Endothelial cell of umbilical vein (primary cell): ENCODE results near the gene GP9. TPM values are rescaled to one million over a fixed set of nuclear protein-coding genes. Genes with fewer than 3 reads are reported as not detected.
"Not testable (repeated sequence)": the region's sequence is repeated elsewhere in the genome, so short reads cannot be mapped to it uniquely, and the experiment has no call there.

Experiments used
- BruUV-seq: library from RNA; stranded (reverse); fragments of 400-500 nt; replicated peaks from 2 replicates; lab custom pipeline; 2021; lab: Mats Ljungman, UMichigan
- CTCF ChIA-PET: fragments of 300-600, 350-600 bp; sonication (Branson Sonifier 250); formaldehyde crosslinking; loops from one replicate; lab custom pipeline; 2021; ENCODE audit warnings: antibody characterized with exemption, inconsistent platforms; lab: Charles Lee
- POLR2A ChIA-PET: fragments of 300-600, 350-600 bp; sonication (Branson Sonifier 250); formaldehyde crosslinking; loops from one replicate; lab custom pipeline; 2021; ENCODE audit warnings: antibody characterized with exemption, inconsistent platforms; lab: Charles Lee
- DNase-seq: peaks from one replicate; pipeline ENCODE4 v3.0.0-alpha.2; 2011; ENCODE audit warnings: low read depth, low spot score
- FAIRE-seq: peaks from 2 replicates; lab custom pipeline; 2011; peaks lifted over from hg19 to GRCh38; lab: Jason Lieb, UNC
- H2AFZ ChIP-seq: 2 replicates; pipeline ENCODE4 v1.6.0; 2012; ENCODE audit warnings: low read depth, low read length, control low read depth, inconsistent platforms
- H3K27ac ChIP-seq: 2 replicates; pipeline ENCODE4 v1.5.1; 2011; ENCODE audit warnings: low read depth, mild to moderate bottlenecking, control low read depth, low read length, moderate library complexity; ENCODE audit not compliant: insufficient read depth
- H3K27me3 ChIP-seq, 2 experiments: 2 replicates each; pipeline versions ENCODE4 v1.6.0 to v1.6.1; 2011; ENCODE audit warnings: low read length in 2 of 2, mixed read lengths in 1 of 2; ENCODE audit not compliant: control insufficient read depth in 2 of 2, insufficient read depth in 2 of 2
- H3K36me3 ChIP-seq, 2 experiments: 2 replicates in 1 of 2; 3 replicates in 1 of 2; pipeline ENCODE4 v1.5.1; 2011; ENCODE audit warnings: low read length in 2 of 2, mild to moderate bottlenecking in 1 of 2, moderate library complexity in 1 of 2; ENCODE audit not compliant: control insufficient read depth in 2 of 2, insufficient read depth in 2 of 2; ENCODE audit errors: extremely low read depth in 1 of 2
- H3K4me1 ChIP-seq: 3 replicates; pipeline ENCODE4 v1.5.1; 2011; ENCODE audit warnings: mild to moderate bottlenecking, low read length; ENCODE audit not compliant: control insufficient read depth, insufficient read depth; ENCODE audit errors: extremely low read depth
- H3K4me2 ChIP-seq: 2 replicates; pipeline ENCODE4 v1.6.1; 2011; ENCODE audit warnings: low read length, control low read depth, mixed read lengths; ENCODE audit not compliant: insufficient read depth
- H3K4me3 ChIP-seq, 3 experiments: fragments of 200-600 bp in 1 of 3; sonication (generic), shearing (Covaris generic) in 1 of 3; replicated peaks in 1 of 3; 2 replicates each; pipeline ENCODE4 v1.5.1; 2011 to 2016; ENCODE audit warnings: control low read depth in 3 of 3, low read length in 3 of 3, mild to moderate bottlenecking in 2 of 3, inconsistent platforms in 1 of 3, low read depth in 1 of 3, moderate library complexity in 1 of 3; ENCODE audit not compliant: insufficient read depth in 1 of 3
- H3K79me2 ChIP-seq: 2 replicates; pipeline ENCODE4 v1.6.0; 2012; ENCODE audit warnings: low read length, inconsistent platforms; ENCODE audit not compliant: control insufficient read depth, insufficient read depth
- H3K9ac ChIP-seq: replicated peaks from 2 replicates; pipeline ENCODE3; 2011; ENCODE audit warnings: low read length, control low read depth; ENCODE audit not compliant: insufficient read depth; ENCODE audit errors: extremely low read depth
- H3K9me1 ChIP-seq: replicated peaks from 3 replicates; pipeline ENCODE4 v1.6.0; 2011; ENCODE audit warnings: mild to moderate bottlenecking, low read length; ENCODE audit not compliant: control insufficient read depth, insufficient read depth; ENCODE audit errors: extremely low read depth
- H3K9me3 ChIP-seq: replicated peaks from 2 replicates; pipeline ENCODE4 v1.5.1; 2012; ENCODE audit warnings: low read length, inconsistent platforms; ENCODE audit not compliant: control insufficient read depth, insufficient read depth
- H4K20me1 ChIP-seq: replicated peaks from 2 replicates; pipeline ENCODE3; 2011; ENCODE audit warnings: mild to moderate bottlenecking, low read length; ENCODE audit not compliant: control insufficient read depth, insufficient read depth; ENCODE audit errors: extremely low read depth
- EZH2 ChIP-seq: IDR thresholded peaks from 2 replicates; pipeline ENCODE4 v1.6.1; 2012; ENCODE audit warnings: borderline replicate concordance, low read depth, mild to moderate bottlenecking, moderate library complexity, low read length, inconsistent platforms; ENCODE audit not compliant: severe bottlenecking
- FOS ChIP-seq: IDR thresholded peaks from 2 replicates; pipeline ENCODE4 v1.6.1; 2011; ENCODE audit warnings: mild to moderate bottlenecking, low read length, moderate library complexity, borderline replicate concordance; ENCODE audit not compliant: insufficient read depth
- GATA2 ChIP-seq: IDR thresholded peaks from 2 replicates; pipeline ENCODE4 v1.7.0; 2011; ENCODE audit warnings: low read depth, mild to moderate bottlenecking, moderate library complexity, mixed read lengths, low read length; ENCODE audit not compliant: insufficient read length, insufficient read depth
- JUN ChIP-seq: IDR thresholded peaks from 2 replicates; pipeline ENCODE4 v1.6.1; 2011; ENCODE audit warnings: borderline replicate concordance, low read depth; ENCODE audit not compliant: insufficient read length, insufficient read depth
- MYC ChIP-seq: IDR thresholded peaks from one replicate; pipeline ENCODE4 v1.6.1; 2011; ENCODE audit warnings: mild to moderate bottlenecking, low read depth, low read length
- POLR2A ChIP-seq: IDR thresholded peaks from 2 replicates; pipeline ENCODE4 v1.6.1; 2012; ENCODE audit warnings: low read depth, mild to moderate bottlenecking, control low read depth, low read length
- POLR2AphosphoS5 ChIP-seq: IDR thresholded peaks from 2 replicates; pipeline ENCODE4 v1.6.1; 2012; ENCODE audit warnings: low read depth, mild to moderate bottlenecking, control low read depth, low read length, moderate library complexity; ENCODE audit not compliant: insufficient read depth
- dilution Hi-C: fragments of 300-500 bp; cut with MboI; formaldehyde crosslinking; loops from one replicate; pipeline ENCODE4 v1.15.0; 2019; ENCODE audit warnings: low sequenced_read_pairs; ENCODE audit not compliant: extremely low pct_ligation_motif_present
- intact Hi-C: fragments of 100-400 bp; cut with micrococcal nuclease; formaldehyde crosslinking; loops from one replicate; pipeline ENCODE4 v1.10.0; 2022
- polyA plus RNA-seq, 4 experiments: library from polyadenylated mRNA; depleted of rRNA in 3 of 4; stranded (reverse) in 3 of 4; unstranded in 1 of 4; fragments of >200 nt; gene quantifications; 2 replicates each; pipeline versions ENCODE4 v1.2.1 to v1.2.3, GENCODE V29; 2011 to 2012; ENCODE audit warnings: missing spikeins in 1 of 4
- total RNA-seq: library from RNA; stranded (reverse); gene quantifications from 2 replicates; pipeline ENCODE4 v1.2.3, GENCODE V29; 2021
- TF ChIP-seq, protein P1 (sequence below): IDR thresholded peaks from 2 replicates; pipeline ENCODE4 v1.6.1; 2011; ENCODE audit not compliant: insufficient read depth, insufficient read length
- TF ChIP-seq, protein P2 (sequence below), 2 donors: IDR thresholded peaks; 1 replicate in 1 of 2; 2 replicates in 1 of 2; pipeline ENCODE4 v1.5.1; 2011; ENCODE audit warnings: low read length in 2 of 2, mild to moderate bottlenecking in 2 of 2, moderate library complexity in 2 of 2, control low read depth in 1 of 2, inconsistent platforms in 1 of 2, low read depth in 1 of 2; ENCODE audit not compliant: insufficient read depth in 1 of 2; ENCODE audit errors: extremely low read depth in 1 of 2

Gene GP9
- total and polyA plus RNA-seq, 2 donors (not counting 3 experiments of a cell fraction or from before 2014, with no cell fraction given) = not detected

DNA sequence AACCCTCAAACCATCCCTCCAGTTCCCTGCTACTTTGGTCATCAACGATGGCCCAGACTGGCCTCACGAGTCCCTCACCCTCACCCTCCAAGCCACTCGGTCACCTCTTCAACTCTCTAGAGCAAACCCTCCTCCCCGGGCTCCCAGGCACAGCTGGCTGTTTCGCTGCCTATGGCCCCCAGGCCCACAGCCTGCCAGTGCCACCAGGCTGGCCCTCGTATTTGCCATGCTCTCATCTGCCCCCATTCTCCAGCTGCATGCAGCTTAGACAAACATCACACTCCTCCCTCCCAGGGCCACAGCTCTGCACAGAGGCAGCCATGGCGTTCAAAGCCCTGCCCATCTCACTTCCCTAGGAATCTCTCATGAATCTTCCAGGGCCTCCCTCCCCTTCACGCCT, 47.2 kb downstream of the GP9 start:
- dilution Hi-C loops = loop anchor here (25.0 kb wide), 1 partner anchor 195 kb away; no protein-coding TSS in a partner anchor
- Histone ChIP-seq H3K36me3 (peaks cover 0 to 18% of the 10 kb centered on the region in 2 experiments), H3K27me3 (no peaks in the 10 kb centered on the region), H3K4me1 (no peaks in the 10 kb centered on the region), H3K9me1 (no peaks in the 10 kb centered on the region), H3K9ac (no peak overlapping the region), H3K27ac (no peak overlapping the region), H3K9me3 (no peaks in the 10 kb centered on the region), H2AFZ (no peak overlapping the region), H4K20me1 (peaks cover 2% of the 10 kb centered on the region), H3K4me2 (no peak overlapping the region), H3K4me3 (no peak overlapping the region), H3K79me2 (peaks cover 3% of the 10 kb centered on the region)
- FAIRE-seq (no peak), DNase-seq (no peak)
- CTCF ChIA-PET = interaction anchor here (2.1 to 2.7 kb wide), 2 partner anchors 54 to 137 kb away, joined by 8 to 10 read pairs; no protein-coding TSS in a partner anchor
- TF ChIP-seq EZH2 = no peak
- TF ChIP-seq, protein P1, sequence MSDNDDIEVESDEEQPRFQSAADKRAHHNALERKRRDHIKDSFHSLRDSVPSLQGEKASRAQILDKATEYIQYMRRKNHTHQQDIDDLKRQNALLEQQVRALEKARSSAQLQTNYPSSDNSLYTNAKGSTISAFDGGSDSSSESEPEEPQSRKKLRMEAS = no peak
- TF ChIP-seq GATA2 = no peak
- TF ChIP-seq, protein P2, sequence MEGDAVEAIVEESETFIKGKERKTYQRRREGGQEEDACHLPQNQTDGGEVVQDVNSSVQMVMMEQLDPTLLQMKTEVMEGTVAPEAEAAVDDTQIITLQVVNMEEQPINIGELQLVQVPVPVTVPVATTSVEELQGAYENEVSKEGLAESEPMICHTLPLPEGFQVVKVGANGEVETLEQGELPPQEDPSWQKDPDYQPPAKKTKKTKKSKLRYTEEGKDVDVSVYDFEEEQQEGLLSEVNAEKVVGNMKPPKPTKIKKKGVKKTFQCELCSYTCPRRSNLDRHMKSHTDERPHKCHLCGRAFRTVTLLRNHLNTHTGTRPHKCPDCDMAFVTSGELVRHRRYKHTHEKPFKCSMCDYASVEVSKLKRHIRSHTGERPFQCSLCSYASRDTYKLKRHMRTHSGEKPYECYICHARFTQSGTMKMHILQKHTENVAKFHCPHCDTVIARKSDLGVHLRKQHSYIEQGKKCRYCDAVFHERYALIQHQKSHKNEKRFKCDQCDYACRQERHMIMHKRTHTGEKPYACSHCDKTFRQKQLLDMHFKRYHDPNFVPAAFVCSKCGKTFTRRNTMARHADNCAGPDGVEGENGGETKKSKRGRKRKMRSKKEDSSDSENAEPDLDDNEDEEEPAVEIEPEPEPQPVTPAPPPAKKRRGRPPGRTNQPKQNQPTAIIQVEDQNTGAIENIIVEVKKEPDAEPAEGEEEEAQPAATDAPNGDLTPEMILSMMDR (IDR thresholded peaks at IDR 0.05; ENCODE audit: extremely low read depth in 1 of 2, insufficient read depth in 1 of 2, low read depth in 1 of 2, low read length in 2 of 2) = no peak
- TF ChIP-seq POLR2A = no peak
- TF ChIP-seq MYC = no peak
- no peak for TF ChIP-seq POLR2AphosphoS5
- TF ChIP-seq FOS = no peak
- TF ChIP-seq JUN = no peak
- POLR2A ChIA-PET = no interaction called here
- BruUV-seq = no TSS peak
- intact Hi-C loops = no loop called here

DNA sequence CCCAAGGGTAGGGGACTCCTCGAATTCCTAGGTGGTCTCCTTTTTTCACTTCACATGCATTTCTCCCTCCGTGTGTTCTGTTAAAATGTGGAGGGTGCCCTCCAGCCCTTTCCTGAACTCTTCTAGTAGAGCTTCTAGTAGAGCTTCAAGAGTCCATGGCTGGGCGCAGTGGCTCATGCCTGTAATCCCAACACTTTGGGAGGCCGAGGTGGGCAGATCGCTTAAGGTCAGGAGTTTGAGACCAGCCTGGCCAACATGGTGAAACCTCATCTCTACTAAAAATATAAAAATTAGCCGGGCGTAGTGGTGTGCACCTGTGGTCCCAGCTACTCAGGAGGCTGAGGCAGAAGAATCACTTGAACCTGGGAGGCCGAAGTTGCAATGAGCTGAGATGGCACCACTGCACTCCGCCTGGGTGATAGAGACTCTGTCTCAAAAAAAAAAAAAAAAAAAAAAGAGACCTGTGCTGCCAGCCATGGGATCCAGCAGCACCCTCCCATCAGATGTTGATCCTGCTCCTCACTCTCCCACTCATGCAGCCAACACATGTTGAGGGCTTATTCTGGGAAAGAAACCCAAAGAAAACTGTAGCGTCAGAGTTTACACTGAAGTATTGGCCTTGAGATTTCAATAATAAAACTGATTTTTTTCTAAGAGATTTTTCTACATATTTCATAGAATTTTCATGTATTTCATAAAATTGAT, 50.6 kb downstream of the GP9 start:
- intact Hi-C loops, H3K4me1 ChIP-seq, H3K9me1 ChIP-seq, BruUV-seq, H4K20me1 ChIP-seq, POLR2A ChIA-PET, H3K4me3 ChIP-seq, H3K27ac ChIP-seq, H3K79me2 ChIP-seq, H3K27me3 ChIP-seq, H2AFZ ChIP-seq, DNase-seq, H3K9ac ChIP-seq, H3K4me2 ChIP-seq, FAIRE-seq, H3K9me3 ChIP-seq: not testable (repeated sequence)
- peaks cover 0 to 20% of the 10 kb centered on the region in 2 experiments for H3K36me3 ChIP-seq
- CTCF ChIA-PET = interaction anchor here (1.6 kb wide), 1 partner anchor 10 kb away, joined by 5 read pairs; no protein-coding TSS in a partner anchor
- dilution Hi-C loops = loop anchor here (25.0 kb wide), 1 partner anchor 199 kb away; no protein-coding TSS in a partner anchor
